Measurements from ENCODE around the gene PSEN1. TPM values are rescaled to one million over a fixed set of nuclear protein-coding genes. Genes with fewer than 3 reads are reported as not detected.

PSEN1 gene
- total RNA-seq, 1 donor from 2014 or later = 75.3 TPM

DNA sequence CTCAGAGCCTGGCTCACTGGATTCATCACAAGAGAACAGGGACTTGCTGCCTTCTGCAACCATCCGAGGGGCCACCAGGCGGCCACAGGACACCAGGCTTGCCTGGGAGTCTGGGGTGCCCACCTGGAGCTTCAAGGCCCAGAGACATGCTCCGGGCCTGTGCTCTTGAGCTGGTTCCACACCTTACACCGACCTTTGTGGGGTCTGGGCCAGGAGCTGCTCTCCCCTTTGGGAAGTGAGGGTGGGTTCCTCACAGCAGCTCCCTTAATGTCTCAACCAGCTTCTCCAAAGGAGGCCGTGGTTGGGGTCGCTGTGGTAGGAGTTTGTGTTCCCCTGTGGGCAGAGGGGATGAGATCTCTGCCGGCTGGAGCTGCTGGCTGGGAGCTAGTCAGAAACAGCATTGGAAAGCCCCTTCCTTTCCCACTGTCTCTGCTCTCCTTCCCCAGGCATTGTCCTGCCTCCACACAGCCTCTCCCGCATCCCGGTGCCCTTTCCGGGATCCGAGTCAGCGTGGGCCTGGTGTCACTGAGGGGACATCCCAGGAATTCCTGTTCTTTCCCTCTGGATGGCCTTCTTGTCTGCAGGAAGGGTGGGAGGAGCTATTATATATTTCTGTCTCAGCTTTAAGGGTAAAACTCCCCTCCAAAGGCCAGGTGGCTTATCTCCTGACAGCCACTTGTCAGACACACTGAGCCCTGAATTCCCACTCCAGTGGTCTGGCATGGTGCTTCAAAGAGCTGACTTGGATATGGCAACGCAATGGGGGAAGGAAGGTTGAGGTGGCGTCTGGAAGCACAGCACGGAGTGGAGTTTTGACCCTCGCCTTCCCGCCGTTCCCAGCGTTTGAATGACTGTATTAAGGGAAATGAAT, 95.9 kb downstream of the PSEN1 start:
- Mint-ChIP-seq H3K9me3 (ENCODE audit: unreplicated experiment) (no peaks in the 10 kb centered on the region), H3K27me3 (ENCODE audit: unreplicated experiment) (peaks cover 25% of the 10 kb centered on the region), H3K4me1 (ENCODE audit: unreplicated experiment) (peaks cover 18% of the 10 kb centered on the region), H3K36me3 (ENCODE audit: low read depth, unreplicated experiment) (peaks cover 5% of the 10 kb centered on the region), H3K27ac (ENCODE audit: unreplicated experiment) (no peak overlapping the region), H3K4me3 (ENCODE audit: unreplicated experiment) (no peak overlapping the region)
- DNase-seq (ENCODE audit: low spot score) = peak; percentile 55
- TF ChIP-seq, protein P1, sequence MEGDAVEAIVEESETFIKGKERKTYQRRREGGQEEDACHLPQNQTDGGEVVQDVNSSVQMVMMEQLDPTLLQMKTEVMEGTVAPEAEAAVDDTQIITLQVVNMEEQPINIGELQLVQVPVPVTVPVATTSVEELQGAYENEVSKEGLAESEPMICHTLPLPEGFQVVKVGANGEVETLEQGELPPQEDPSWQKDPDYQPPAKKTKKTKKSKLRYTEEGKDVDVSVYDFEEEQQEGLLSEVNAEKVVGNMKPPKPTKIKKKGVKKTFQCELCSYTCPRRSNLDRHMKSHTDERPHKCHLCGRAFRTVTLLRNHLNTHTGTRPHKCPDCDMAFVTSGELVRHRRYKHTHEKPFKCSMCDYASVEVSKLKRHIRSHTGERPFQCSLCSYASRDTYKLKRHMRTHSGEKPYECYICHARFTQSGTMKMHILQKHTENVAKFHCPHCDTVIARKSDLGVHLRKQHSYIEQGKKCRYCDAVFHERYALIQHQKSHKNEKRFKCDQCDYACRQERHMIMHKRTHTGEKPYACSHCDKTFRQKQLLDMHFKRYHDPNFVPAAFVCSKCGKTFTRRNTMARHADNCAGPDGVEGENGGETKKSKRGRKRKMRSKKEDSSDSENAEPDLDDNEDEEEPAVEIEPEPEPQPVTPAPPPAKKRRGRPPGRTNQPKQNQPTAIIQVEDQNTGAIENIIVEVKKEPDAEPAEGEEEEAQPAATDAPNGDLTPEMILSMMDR (IDR thresholded peaks at IDR 0.05; ENCODE audit: unreplicated experiment) = peak; percentile 57

DNA sequence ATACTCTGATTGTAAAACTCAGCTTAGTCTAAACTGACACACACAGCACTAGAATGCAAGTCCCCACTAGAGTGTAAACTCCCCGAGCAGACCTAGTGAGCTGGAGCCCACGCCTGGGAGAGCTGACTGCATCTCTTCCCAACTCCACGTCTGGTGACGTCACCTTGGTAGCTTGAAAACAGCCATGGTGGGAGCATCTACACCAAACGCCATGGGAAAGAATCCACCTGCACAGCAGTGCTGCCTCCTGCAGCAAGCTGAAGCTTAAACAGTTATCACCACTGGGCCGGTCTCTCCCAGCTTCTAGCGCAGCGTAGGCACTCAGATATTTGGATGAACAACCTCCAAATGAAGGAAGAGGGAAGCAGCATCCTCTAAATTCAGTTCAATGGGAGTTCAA, 96.7 kb downstream of the PSEN1 start:
- Mint-ChIP-seq H3K4me3 (ENCODE audit: unreplicated experiment) (no peak overlapping the region), H3K4me1 (ENCODE audit: unreplicated experiment) (peaks cover 18% of the 10 kb centered on the region), H3K27me3 (ENCODE audit: unreplicated experiment) (peaks cover 25% of the 10 kb centered on the region), H3K36me3 (ENCODE audit: low read depth, unreplicated experiment) (peaks cover 5% of the 10 kb centered on the region), H3K9me3 (ENCODE audit: unreplicated experiment) (no peaks in the 10 kb centered on the region), H3K27ac (ENCODE audit: unreplicated experiment) (no peak overlapping the region)
- no peak for DNase-seq (ENCODE audit: low spot score)
- TF ChIP-seq, protein P1 (IDR thresholded peaks at IDR 0.05; ENCODE audit: unreplicated experiment) = no peak

DNA sequence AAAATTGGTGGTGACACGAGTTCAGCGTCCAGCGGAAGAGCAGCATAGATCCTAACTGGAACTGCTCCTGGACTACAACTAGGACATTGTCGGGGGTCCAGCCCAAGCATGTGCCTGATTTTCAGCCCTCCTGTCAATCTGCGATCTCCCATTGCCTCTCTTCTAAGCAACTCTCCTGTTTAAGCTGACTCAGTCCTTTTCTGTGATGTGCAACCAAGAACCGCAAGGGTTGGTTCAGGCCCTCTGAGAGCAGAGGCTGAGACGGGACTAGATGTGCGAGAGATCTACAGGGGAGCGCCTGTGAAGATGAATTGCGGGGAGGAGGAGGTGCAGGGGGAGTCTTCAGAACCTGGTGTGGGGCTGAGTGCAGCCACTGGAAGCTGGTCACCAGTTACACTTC, 97.3 kb downstream of the PSEN1 start:
- peaks cover 25% of the 10 kb centered on the region for H3K27me3 Mint-ChIP-seq (ENCODE audit: unreplicated experiment)
- TF ChIP-seq, protein P1 (IDR thresholded peaks at IDR 0.05; ENCODE audit: unreplicated experiment) = no peak
- H3K27ac Mint-ChIP-seq (ENCODE audit: unreplicated experiment) = no peak overlapping the region
- peaks cover 5% of the 10 kb centered on the region for H3K36me3 Mint-ChIP-seq (ENCODE audit: low read depth, unreplicated experiment)
- H3K4me1 Mint-ChIP-seq (ENCODE audit: unreplicated experiment) = peaks cover 18% of the 10 kb centered on the region
- no peak overlapping the region for H3K4me3 Mint-ChIP-seq (ENCODE audit: unreplicated experiment)
- no peak for DNase-seq (ENCODE audit: low spot score)
- H3K9me3 Mint-ChIP-seq (ENCODE audit: unreplicated experiment) = no peaks in the 10 kb centered on the region

DNA sequence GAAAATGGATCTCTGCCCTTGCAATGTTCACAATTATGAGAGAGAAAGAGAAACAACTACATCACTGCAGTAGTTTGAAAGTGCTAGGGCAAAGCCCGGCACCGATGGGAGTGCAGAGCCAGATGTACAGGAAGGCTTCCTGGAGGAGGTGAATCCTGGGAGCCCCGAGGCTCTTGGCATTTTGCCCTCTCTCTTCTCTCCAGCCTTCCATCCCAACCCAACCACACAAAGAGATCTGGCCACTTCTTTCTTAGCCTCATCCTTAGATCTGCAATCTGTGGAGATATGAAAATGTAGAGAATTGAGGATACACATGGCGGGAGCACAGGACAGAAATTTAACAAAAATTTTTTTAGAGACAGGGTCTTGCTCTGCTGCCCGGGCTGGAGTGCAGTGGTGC, 97.7 kb downstream of the PSEN1 start:
- peaks cover 18% of the 10 kb centered on the region for H3K4me1 Mint-ChIP-seq (ENCODE audit: unreplicated experiment)
- H3K27ac Mint-ChIP-seq (ENCODE audit: unreplicated experiment) = no peak overlapping the region

More for the DNA sequence above, 97.7 kb downstream of the PSEN1 start:
- Mint-ChIP-seq H3K36me3 (ENCODE audit: low read depth, unreplicated experiment) (peaks cover 5% of the 10 kb centered on the region), H3K27me3 (ENCODE audit: unreplicated experiment) (peaks cover 25% of the 10 kb centered on the region), H3K9me3 (ENCODE audit: unreplicated experiment) (no peaks in the 10 kb centered on the region), H3K4me3 (ENCODE audit: unreplicated experiment) (no peak overlapping the region)
- no peak for DNase-seq (ENCODE audit: low spot score)
- TF ChIP-seq, protein P1 (IDR thresholded peaks at IDR 0.05; ENCODE audit: unreplicated experiment) = no peak
